ENCODE results near the gene TRIM17.

- TF ChIP-seq, protein P1, sequence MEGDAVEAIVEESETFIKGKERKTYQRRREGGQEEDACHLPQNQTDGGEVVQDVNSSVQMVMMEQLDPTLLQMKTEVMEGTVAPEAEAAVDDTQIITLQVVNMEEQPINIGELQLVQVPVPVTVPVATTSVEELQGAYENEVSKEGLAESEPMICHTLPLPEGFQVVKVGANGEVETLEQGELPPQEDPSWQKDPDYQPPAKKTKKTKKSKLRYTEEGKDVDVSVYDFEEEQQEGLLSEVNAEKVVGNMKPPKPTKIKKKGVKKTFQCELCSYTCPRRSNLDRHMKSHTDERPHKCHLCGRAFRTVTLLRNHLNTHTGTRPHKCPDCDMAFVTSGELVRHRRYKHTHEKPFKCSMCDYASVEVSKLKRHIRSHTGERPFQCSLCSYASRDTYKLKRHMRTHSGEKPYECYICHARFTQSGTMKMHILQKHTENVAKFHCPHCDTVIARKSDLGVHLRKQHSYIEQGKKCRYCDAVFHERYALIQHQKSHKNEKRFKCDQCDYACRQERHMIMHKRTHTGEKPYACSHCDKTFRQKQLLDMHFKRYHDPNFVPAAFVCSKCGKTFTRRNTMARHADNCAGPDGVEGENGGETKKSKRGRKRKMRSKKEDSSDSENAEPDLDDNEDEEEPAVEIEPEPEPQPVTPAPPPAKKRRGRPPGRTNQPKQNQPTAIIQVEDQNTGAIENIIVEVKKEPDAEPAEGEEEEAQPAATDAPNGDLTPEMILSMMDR (conservative IDR thresholded peaks at IDR 0.05; ENCODE audit: low read length): no peak
- TF ChIP-seq EZH2phosphoT487 (IDR thresholded peaks at IDR 0.05; ENCODE audit: borderline replicate concordance, low read depth, low read length): no peak
Measured at GRCh38 chr1:228362884-228363450, 53.7 kb downstream of the TRIM17 start.
